ENCODE data around the gene SPOCK1.

DNA sequence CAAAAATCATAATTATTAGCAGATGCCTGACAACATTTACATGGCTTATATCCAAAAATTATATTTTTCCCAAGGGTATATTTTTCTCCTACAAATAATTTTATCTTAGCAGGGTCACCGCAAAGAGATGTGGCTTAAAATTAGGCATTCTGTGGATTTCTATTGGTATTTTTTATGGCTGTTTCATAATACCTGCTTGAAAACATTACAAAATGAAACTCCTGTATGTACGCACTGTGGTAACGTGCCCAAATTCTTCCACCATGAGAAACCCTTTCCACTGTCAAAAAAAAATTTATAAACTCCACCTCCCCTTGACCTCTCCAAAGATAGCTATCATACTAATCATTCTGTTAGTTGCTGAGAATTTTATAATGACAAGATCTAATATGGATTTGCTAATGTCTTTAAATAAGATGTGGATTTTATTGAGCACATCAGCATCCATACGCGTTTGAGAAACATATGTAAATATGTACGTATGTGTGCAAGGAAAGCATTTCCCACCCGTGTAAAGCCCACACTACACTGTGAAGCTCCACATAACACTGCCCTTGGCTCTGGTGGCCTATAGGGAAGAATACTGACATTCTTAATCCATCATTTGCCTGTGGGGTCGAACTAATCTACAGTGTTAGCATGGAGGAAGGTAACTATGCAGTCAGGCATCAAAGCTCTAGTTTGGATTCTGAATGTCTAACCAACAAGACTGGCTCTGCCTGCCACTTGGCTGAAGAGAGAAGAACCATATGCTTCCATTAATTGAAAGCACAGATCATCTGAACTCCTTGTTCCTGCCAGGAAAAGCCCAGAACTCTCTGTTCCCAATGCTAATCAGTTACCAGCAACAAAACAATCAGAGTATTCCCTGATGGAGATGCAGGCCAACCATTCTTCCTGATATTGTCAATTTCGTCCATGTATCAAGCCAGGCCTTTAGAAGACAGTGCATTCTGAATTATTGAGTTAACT, 244.7 kb downstream of the SPOCK1 start:
- TF ChIP-seq POLR2A (IDR thresholded peaks at IDR 0.05) = no peak
- TF ChIP-seq, protein P1, sequence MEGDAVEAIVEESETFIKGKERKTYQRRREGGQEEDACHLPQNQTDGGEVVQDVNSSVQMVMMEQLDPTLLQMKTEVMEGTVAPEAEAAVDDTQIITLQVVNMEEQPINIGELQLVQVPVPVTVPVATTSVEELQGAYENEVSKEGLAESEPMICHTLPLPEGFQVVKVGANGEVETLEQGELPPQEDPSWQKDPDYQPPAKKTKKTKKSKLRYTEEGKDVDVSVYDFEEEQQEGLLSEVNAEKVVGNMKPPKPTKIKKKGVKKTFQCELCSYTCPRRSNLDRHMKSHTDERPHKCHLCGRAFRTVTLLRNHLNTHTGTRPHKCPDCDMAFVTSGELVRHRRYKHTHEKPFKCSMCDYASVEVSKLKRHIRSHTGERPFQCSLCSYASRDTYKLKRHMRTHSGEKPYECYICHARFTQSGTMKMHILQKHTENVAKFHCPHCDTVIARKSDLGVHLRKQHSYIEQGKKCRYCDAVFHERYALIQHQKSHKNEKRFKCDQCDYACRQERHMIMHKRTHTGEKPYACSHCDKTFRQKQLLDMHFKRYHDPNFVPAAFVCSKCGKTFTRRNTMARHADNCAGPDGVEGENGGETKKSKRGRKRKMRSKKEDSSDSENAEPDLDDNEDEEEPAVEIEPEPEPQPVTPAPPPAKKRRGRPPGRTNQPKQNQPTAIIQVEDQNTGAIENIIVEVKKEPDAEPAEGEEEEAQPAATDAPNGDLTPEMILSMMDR (IDR thresholded peaks at IDR 0.05) = no peak

Measured in stomach (tissue), 4 donors.